Panc1 (cell line): ENCODE measurements around the gene MICAL2.

Experiments
- SIN3A ChIP-seq: IDR thresholded peaks from 2 replicates; pipeline ENCODE4 v1.6.1; 2012; ENCODE audit warnings: low read depth, mild to moderate bottlenecking, low read length, moderate library complexity, borderline replicate concordance; ENCODE audit not compliant: insufficient read depth
- TF ChIP-seq, protein P1 (sequence below): fragments of 450-650 bp; IDR thresholded peaks from 2 replicates; pipeline ENCODE4 v1.5.1; 2017; ENCODE audit warnings: mild to moderate bottlenecking

DNA sequence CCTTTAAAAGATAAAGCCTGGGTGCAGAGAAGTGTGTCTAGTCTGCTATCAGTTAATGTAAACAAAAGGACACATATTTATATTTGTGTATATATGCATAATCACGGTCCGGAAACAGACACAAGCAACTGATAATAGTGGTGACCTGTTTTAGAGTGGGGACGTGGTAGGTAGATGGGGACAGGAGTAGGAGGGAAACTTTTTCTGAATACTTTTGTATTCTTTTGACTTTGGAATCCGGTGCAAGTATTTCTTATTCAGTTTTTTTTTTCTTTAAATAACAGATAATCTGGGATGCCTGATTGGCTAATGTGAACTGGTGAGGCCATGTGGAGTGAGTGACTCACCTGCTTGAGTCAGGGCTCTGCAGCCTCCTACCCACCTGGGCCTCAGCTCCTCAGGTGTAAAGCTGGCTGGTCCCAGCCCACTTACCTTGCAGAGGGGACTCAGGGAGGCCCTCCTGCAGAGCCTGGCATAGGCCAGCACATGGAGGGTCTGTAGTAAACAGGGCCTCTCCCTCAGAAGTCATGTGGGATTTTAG is 15.3 kb downstream of the MICAL2 start:
- no peak for TF ChIP-seq SIN3A
- TF ChIP-seq, protein P1, sequence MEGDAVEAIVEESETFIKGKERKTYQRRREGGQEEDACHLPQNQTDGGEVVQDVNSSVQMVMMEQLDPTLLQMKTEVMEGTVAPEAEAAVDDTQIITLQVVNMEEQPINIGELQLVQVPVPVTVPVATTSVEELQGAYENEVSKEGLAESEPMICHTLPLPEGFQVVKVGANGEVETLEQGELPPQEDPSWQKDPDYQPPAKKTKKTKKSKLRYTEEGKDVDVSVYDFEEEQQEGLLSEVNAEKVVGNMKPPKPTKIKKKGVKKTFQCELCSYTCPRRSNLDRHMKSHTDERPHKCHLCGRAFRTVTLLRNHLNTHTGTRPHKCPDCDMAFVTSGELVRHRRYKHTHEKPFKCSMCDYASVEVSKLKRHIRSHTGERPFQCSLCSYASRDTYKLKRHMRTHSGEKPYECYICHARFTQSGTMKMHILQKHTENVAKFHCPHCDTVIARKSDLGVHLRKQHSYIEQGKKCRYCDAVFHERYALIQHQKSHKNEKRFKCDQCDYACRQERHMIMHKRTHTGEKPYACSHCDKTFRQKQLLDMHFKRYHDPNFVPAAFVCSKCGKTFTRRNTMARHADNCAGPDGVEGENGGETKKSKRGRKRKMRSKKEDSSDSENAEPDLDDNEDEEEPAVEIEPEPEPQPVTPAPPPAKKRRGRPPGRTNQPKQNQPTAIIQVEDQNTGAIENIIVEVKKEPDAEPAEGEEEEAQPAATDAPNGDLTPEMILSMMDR, result no peak
